ENCODE data around the gene S100A13.
"Not testable (repeated sequence)": the region's sequence is repeated elsewhere in the genome, so short reads cannot be mapped to it uniquely, and the experiment has no call there.

The S100A13 gene

DNA sequence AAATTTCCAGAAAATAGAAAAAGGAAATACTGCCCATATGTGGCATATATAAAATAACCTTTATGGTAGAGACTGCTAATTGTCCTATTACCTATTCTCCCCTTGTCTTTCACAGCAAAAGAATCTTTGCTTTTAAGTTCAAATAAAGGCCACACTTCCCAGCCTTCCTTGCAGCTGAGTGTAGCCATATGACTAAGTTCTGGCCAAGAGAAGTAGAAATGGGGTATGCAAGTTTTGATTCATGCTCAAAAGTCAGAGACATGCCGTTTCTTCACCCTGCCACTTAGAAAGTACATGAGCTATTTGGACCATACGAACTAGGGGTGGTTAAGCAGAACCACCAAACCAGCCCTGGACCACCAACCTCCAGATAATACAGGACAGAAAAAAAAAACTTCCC is 43.3 kb downstream of the S100A13 start:
- TF ChIP-seq, protein P1, sequence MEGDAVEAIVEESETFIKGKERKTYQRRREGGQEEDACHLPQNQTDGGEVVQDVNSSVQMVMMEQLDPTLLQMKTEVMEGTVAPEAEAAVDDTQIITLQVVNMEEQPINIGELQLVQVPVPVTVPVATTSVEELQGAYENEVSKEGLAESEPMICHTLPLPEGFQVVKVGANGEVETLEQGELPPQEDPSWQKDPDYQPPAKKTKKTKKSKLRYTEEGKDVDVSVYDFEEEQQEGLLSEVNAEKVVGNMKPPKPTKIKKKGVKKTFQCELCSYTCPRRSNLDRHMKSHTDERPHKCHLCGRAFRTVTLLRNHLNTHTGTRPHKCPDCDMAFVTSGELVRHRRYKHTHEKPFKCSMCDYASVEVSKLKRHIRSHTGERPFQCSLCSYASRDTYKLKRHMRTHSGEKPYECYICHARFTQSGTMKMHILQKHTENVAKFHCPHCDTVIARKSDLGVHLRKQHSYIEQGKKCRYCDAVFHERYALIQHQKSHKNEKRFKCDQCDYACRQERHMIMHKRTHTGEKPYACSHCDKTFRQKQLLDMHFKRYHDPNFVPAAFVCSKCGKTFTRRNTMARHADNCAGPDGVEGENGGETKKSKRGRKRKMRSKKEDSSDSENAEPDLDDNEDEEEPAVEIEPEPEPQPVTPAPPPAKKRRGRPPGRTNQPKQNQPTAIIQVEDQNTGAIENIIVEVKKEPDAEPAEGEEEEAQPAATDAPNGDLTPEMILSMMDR (IDR thresholded peaks at IDR 0.05; ENCODE audit: extremely low read depth, missing control alignments): no peak
- no peak for DNase-seq (ENCODE audit: low spot score)

DNA sequence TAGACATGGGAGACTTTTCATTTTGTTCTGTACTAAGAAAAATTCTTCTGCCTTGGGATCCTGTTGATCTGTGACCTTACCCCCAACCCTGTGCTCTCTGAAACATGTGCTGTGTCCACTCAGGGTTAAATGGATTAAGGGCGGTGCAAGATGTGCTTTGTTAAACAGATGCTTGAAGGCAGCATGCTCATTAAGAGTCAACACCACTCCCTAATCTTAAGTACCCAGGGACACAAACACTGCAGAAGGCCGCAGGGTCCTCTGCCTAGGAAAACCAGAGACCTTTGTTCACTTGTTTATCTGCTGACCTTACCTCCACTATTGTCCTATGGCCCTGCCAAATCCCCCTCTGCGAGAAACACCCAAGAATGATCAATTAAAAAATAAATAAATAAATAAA is 43.8 kb downstream of the S100A13 start:
- not testable (repeated sequence) for DNase-seq (ENCODE audit: low spot score)

DNA sequence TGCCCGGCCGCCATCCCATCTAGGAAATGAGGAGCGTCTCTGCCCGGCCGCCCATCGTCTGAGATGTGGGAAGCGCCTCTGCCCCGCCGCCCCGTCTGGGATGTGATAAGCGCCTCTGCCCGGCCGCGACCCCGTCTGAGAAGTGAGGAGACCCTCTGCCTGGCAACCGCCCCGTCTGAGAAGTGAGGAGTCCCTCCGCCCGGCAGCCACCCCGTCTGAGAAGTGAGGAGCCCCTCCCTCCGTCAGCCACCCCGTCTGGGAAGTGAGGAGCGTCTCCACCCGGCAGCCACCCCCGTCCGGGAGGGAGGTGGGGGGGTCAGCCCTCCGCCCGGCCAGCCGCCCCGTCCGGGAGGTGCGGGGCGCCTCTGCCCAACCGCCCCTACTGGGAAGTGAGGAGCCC is 44.5 kb downstream of the S100A13 start:
- DNase-seq (ENCODE audit: low spot score): not testable (repeated sequence)

DNA sequence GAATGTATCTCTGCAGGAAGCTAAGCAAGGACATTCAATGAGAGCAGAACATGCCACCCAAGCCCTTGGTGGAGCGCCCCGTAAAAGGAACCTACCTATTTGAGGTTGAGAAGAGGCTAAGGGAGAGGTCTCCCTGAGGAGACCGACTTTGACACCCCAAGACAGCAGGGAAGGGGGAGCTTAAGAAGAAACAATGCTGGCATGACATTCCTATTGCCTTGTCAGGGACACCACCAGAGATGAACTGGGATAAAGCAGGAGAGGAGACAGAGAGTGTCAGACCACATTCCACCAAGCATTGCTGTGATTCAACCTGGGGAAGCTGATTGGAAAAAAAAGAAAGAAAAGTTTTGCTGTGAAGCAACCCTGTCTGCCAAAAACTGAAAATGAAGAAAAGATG is 48.4 kb downstream of the S100A13 start:
- TF ChIP-seq, protein P1 (IDR thresholded peaks at IDR 0.05; ENCODE audit: extremely low read depth, missing control alignments): no peak

DNA sequence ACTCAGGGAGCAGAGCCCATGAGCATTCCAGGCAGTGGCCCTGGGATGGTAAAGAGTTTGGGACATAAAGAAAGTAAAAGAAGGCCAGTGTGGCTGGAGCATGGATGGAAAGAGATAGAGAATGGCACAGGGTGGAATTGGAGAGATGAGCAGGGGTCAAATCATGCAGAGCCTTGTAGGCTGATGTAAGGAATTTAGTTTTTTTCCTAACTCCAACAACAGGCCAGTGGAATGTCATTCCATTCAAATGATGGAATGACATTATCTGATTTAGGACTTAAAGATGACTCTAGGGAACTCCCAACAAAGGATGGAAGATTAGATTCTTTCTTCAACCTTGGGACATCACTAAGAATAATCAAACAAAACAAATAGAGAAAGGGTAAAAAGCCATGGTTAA is 48.8 kb downstream of the S100A13 start:
- TF ChIP-seq, protein P1 (IDR thresholded peaks at IDR 0.05; ENCODE audit: extremely low read depth, missing control alignments): no peak
- DNase-seq (ENCODE audit: low spot score): no peak

More for the DNA sequence above, 48.4 kb downstream of the S100A13 start:
- no peak for DNase-seq (ENCODE audit: low spot score)

DNA sequence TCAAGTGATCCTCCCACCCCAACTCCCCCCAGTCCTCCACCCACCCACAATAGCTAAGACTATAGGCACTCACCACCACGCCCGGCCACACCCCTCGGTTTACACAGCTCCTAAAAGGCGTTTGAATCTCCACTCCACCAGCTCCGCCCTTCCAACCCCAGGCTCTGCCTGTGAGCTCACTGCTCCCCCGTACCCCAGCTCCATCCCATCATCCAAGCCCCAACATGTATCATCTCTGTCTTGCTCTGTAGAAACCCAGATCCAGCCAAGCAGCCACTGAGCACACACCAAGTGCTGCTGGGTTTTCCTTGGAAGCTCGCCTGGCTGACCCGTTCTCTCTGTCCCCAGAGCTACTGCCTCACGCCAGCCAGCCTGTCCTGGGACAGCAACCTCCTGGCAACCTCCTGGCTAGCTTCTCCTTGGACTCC is 49.7 kb downstream of the S100A13 start:
- TF ChIP-seq, protein P1 (IDR thresholded peaks at IDR 0.05; ENCODE audit: extremely low read depth, missing control alignments): no peak
- DNase-seq (ENCODE audit: low spot score): no peak

DNA sequence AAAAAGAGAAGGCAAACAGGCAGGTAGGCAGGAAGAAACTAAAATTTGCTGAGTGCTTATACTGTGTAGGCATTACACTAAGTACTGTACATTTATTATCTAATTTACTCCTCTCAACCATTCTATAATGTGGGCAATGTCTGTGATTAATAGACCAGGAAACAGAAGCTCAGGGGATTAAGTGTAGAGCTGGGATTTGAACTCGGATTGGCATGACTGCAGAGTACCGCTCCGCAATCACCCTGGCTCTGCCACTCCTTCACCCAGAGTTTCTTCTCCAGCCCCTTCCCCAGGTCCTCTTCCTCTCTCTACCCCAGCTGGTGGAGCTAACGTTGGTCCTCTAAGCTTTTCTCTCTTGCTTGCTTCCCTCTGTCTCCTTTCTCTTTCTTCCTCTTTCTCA is 50.2 kb downstream of the S100A13 start:
- DNase-seq (ENCODE audit: low spot score): no peak
- TF ChIP-seq, protein P1 (IDR thresholded peaks at IDR 0.05; ENCODE audit: extremely low read depth, missing control alignments): no peak

DNA sequence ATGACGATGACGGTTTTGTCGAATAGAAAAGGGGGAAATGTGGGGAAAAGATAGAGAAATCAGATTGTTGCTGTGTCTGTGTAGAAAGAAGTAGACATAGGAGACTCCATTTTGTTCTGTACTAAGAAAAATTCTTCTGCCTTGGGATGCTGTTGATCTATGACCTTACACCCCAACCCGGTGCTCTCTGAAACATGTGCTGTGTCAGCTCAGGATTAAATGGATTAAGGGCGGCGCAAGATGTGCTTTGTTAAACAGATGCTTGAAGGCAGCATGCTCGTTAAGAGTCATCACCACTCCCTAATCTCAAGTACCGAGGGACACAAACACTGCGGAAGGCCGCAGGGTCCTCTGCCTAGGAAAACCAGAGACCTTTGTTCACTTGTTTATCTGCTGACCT is 51.8 kb downstream of the S100A13 start:
- DNase-seq (ENCODE audit: low spot score): not testable (repeated sequence)

DNA sequence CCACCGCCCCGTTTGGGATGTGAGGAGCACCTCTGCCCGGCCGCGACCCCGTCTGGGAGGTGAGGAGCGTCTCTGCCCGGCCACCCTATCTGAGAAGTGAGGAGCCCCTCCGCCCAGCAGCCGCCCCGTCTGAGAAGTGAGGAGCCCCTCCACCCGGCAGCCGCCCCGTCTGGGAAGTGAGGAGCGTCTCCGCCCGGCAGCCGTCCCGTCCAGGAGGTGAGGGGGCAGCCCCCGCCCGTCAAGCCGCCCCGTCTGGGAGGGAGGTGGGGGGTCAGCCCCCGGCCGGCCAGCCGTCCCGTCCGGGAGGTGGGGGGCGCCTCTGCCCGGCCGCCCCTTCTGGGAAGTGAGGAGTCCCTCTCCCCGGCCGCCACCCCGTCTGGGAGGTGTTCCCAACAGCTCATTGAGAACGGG is 52.2 kb downstream of the S100A13 start:
- DNase-seq (ENCODE audit: low spot score): not testable (repeated sequence)

DNA sequence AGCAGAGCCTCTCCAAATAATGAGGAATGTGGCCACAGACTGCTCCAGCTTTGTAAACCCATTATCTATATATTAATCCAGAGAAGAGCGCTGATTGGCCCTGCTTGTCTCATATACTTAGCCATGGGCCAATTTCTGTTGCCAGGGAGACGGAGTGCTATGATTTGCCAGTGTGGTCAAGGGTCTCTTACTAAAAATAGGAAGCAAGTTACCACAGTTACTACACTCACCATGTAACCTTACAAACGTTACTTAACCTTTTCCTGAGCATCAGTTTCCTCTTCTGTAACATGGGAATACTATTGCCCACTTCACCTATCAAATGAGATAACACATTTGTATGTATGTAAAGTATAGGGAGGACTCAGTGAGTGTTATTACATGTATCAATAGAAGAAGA is 54.0 kb downstream of the S100A13 start:
- TF ChIP-seq, protein P1 (IDR thresholded peaks at IDR 0.05; ENCODE audit: extremely low read depth, missing control alignments): no peak
- DNase-seq (ENCODE audit: low spot score): no peak
